ENCODE data around the gene GSTT2B.

The GSTT2B gene

DNA sequence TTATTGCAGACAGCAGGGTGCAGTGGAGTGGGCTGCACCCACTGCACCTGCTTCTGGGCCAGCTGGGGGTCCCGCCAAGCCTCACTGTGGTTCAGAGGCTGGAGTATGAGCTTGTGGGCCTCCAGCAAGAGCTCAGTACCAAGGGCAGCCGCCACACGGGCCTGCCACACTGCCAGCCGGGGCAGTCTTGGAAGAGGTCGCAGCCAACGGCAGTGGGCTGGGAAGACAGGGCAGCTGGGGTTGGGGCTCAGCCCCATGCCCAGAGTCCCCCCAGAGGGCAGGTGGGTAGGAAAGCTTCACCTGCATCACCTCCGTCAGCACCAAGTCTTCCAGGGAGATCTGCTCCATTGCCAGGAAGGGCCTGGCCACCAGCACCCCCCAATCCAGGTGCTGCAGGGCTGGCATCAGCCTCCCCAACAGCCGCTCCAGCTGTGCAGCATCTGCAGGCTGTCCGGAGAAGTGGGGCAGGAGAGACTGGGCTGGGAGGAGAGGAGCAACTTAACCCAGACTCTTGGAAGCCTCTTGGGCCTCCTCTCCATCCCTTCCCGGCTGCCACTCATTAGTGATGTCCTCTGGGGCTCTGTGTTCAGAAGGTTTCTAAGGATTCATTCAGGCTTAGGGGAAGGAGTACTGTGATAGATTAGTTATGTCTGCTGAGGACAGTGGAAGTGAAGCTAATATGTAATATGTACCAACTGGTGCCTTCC lies 45.4 kb upstream of the GSTT2B start:
- Histone ChIP-seq H3K79me1 (replicated peaks; ENCODE audit: low read length, poor library complexity, severe bottlenecking) (no peaks in the 10 kb centered on the region), H3K4ac (ENCODE audit: low read depth in 1 of 2, low read length in 2 of 2) (no peak overlapping the region), H3K9me3 (ENCODE audit: control insufficient read depth, low read length) (no peaks in the 10 kb centered on the region), H3K4me2 (ENCODE audit: low read length, poor library complexity, severe bottlenecking) (no peak overlapping the region), H3K9ac (ENCODE audit: low read length) (no peak overlapping the region), H3K4me1 (ENCODE audit: control insufficient read depth, insufficient read depth, low read depth, low read length) (no peaks in the 10 kb centered on the region), H4K91ac (ENCODE audit: low read length) (peak overlapping the region; percentile 35), H3K18ac (ENCODE audit: low read depth in 1 of 2, low read length in 2 of 2) (no peak overlapping the region), H4K8ac (ENCODE audit: low read length) (no peak overlapping the region), H2BK15ac (ENCODE audit: low read depth, poor library complexity, severe bottlenecking) (no peak overlapping the region), H2BK12ac (ENCODE audit: low read length in 2 of 2) (no peak overlapping the region), H3K4me3 (ENCODE audit: insufficient read depth in 1 of 2, low read depth in 1 of 2, low read length in 2 of 2) (no peak overlapping the region), H3K36me3 (ENCODE audit: control insufficient read depth in 1 of 2, insufficient read depth in 2 of 2, low read depth in 1 of 2, low read length in 2 of 2) (no peaks in the 10 kb centered on the region), H2AFZ (ENCODE audit: low read depth, low read length) (no peak overlapping the region), H2BK5ac (ENCODE audit: low read depth, low read length, poor library complexity, severe bottlenecking) (no peak overlapping the region), H3K27me3 (ENCODE audit: control insufficient read depth in 1 of 2, insufficient read depth in 1 of 2, low read length in 2 of 2) (peaks cover 7 to 8% of the 10 kb centered on the region in 2 experiments), H2AK5ac (ENCODE audit: low read length, severe bottlenecking) (no peak overlapping the region), H3K23ac (ENCODE audit: low read length in 2 of 2) (no peak overlapping the region), H2BK120ac (ENCODE audit: low read depth, low read length) (no peak overlapping the region), H3K14ac (ENCODE audit: low read length in 2 of 2) (peak overlapping the region in 1 of 2 experiments; percentile 19), H3K27ac (ENCODE audit: low read length, poor library complexity, severe bottlenecking) (no peak overlapping the region)
- no peak for DNase-seq
- 79% methylated on average over 10 of the region's 10 CpGs for WGBS

DNA sequence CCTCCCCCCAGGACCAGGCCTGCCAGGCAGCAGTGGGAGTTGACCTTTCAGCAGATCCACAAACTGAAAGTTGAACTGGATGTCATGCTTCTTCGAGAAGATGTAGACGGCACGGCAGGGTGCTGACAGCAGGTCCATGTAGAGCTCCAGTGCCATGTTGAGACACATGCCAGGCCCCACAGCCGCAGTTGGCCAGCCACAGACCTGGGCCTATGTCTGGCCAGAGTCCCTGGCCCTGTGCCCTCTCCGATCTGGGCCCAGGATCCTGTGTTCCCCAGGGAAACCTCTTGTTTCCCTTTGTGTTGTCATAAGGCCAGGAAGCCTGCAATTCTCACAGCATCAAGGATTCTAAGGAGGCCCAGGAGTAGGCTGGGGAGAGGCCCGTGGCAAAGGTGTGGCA lies 44.2 kb upstream of the GSTT2B start, which contains the start of gene GSTT4:
Gene GSTT4, minus strand, starts transcription at position 253 of the 400 bp plus-strand sequence. Its CDS starts 97 bp downstream, at position 156.
- WGBS, result 81% methylated on average over 6 of the region's 6 CpGs
- no peak within 1 kb of the TSS for H3K4me3 ChIP-seq (ENCODE audit: insufficient read depth in 1 of 2, low read depth in 1 of 2, low read length in 2 of 2)
- H3K4me1 ChIP-seq (ENCODE audit: control insufficient read depth, insufficient read depth, low read depth, low read length), result no peaks in the 10 kb centered on the region

DNA sequence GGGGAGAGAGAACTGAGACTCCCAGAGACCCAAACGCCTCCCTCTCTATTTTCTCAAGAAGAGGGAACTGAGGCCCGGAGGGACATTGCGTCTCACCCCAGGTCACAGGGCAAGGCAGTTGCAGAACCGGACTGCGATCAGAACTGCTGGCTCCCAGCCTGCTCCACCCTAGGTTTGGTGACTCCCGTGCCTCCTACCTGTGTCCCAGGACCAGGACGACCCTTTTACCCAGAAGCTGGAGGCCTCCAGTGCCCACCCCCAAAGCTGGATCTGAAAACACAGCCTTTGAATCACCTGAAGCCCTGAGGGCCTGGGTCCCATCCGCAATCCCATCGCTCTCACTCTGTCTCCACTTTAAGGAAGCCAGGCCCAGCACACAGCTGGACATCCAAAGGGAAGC lies 42.9 kb upstream of the GSTT2B start:
- Histone ChIP-seq H3K27me3 (ENCODE audit: control insufficient read depth in 1 of 2, insufficient read depth in 1 of 2, low read length in 2 of 2) (peaks cover 7 to 8% of the 10 kb centered on the region in 2 experiments), H3K27ac (ENCODE audit: low read length, poor library complexity, severe bottlenecking) (no peak overlapping the region), H2AFZ (ENCODE audit: low read depth, low read length) (no peak overlapping the region), H3K9ac (ENCODE audit: low read length) (no peak overlapping the region), H2BK15ac (ENCODE audit: low read depth, poor library complexity, severe bottlenecking) (no peak overlapping the region), H2BK120ac (ENCODE audit: low read depth, low read length) (no peak overlapping the region), H3K14ac (ENCODE audit: low read length in 2 of 2) (no peak overlapping the region), H3K9me3 (ENCODE audit: control insufficient read depth, low read length) (no peaks in the 10 kb centered on the region), H3K23ac (ENCODE audit: low read length in 2 of 2) (no peak overlapping the region), H4K91ac (ENCODE audit: low read length) (no peak overlapping the region), H3K36me3 (ENCODE audit: control insufficient read depth in 1 of 2, insufficient read depth in 2 of 2, low read depth in 1 of 2, low read length in 2 of 2) (no peaks in the 10 kb centered on the region), H4K8ac (ENCODE audit: low read length) (no peak overlapping the region), H3K4me3 (ENCODE audit: insufficient read depth in 1 of 2, low read depth in 1 of 2, low read length in 2 of 2) (no peak overlapping the region), H3K4me1 (ENCODE audit: control insufficient read depth, insufficient read depth, low read depth, low read length) (no peaks in the 10 kb centered on the region), H2AK5ac (ENCODE audit: low read length, severe bottlenecking) (no peak overlapping the region), H2BK12ac (ENCODE audit: low read length in 2 of 2) (no peak overlapping the region), H3K18ac (ENCODE audit: low read depth in 1 of 2, low read length in 2 of 2) (no peak overlapping the region), H3K79me1 (replicated peaks; ENCODE audit: low read length, poor library complexity, severe bottlenecking) (no peaks in the 10 kb centered on the region), H3K4ac (ENCODE audit: low read depth in 1 of 2, low read length in 2 of 2) (no peak overlapping the region), H3K4me2 (ENCODE audit: low read length, poor library complexity, severe bottlenecking) (no peak overlapping the region), H2BK5ac (ENCODE audit: low read depth, low read length, poor library complexity, severe bottlenecking) (no peak overlapping the region)
- DNase-seq, result no peak
- 85% methylated on average over 9 of the region's 9 CpGs for WGBS

More for the DNA sequence above, 44.2 kb upstream of the GSTT2B start, which contains the start of gene GSTT4:
- DNase-seq, result no peak
- Histone ChIP-seq H4K91ac (ENCODE audit: low read length) (no peak within 1 kb of the TSS), H3K27me3 (ENCODE audit: control insufficient read depth in 1 of 2, insufficient read depth in 1 of 2, low read length in 2 of 2) (peaks cover 7 to 8% of the 10 kb centered on the region in 2 experiments), H2BK12ac (ENCODE audit: low read length in 2 of 2) (no peak within 1 kb of the TSS), H2AFZ (ENCODE audit: low read depth, low read length) (no peak within 1 kb of the TSS), H2BK15ac (ENCODE audit: low read depth, poor library complexity, severe bottlenecking) (no peak within 1 kb of the TSS), H3K18ac (ENCODE audit: low read depth in 1 of 2, low read length in 2 of 2) (no peak within 1 kb of the TSS), H3K14ac (ENCODE audit: low read length in 2 of 2) (no peak within 1 kb of the TSS), H3K9ac (ENCODE audit: low read length) (no peak within 1 kb of the TSS), H2BK5ac (ENCODE audit: low read depth, low read length, poor library complexity, severe bottlenecking) (no peak within 1 kb of the TSS), H3K4me2 (ENCODE audit: low read length, poor library complexity, severe bottlenecking) (no peak within 1 kb of the TSS), H2AK5ac (ENCODE audit: low read length, severe bottlenecking) (no peak within 1 kb of the TSS), H3K4ac (ENCODE audit: low read depth in 1 of 2, low read length in 2 of 2) (no peak within 1 kb of the TSS), H3K9me3 (ENCODE audit: control insufficient read depth, low read length) (no peaks in the 10 kb centered on the region), H3K79me1 (replicated peaks; ENCODE audit: low read length, poor library complexity, severe bottlenecking) (no peaks in the 10 kb centered on the region), H2BK120ac (ENCODE audit: low read depth, low read length) (no peak within 1 kb of the TSS), H3K36me3 (ENCODE audit: control insufficient read depth in 1 of 2, insufficient read depth in 2 of 2, low read depth in 1 of 2, low read length in 2 of 2) (no peaks in the 10 kb centered on the region), H4K8ac (ENCODE audit: low read length) (no peak within 1 kb of the TSS), H3K27ac (ENCODE audit: low read length, poor library complexity, severe bottlenecking) (no peak within 1 kb of the TSS), H3K23ac (ENCODE audit: low read length in 2 of 2) (no peak within 1 kb of the TSS)

DNA sequence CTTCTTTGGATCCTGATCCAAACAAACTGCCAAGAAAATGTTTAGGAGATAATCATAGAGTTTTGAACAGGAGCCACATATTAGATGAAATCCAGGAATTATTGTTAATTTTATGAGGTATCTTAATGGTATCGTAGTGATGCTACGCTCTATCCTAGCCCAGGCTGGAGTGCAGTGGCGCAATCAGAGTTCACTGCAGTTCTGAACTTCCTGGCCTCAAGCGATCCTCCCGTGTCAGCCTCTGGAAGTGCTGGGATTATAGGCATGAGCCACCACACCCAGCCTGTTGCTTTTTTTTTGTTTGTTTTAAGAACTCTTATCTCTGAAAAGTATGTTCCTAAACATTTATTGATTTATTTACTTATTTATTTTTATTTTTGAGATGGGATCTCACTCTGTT lies 41.9 kb upstream of the GSTT2B start:
- no peak overlapping the region for H2BK12ac ChIP-seq (ENCODE audit: low read length in 2 of 2)
- H2BK5ac ChIP-seq (ENCODE audit: low read depth, low read length, poor library complexity, severe bottlenecking), result no peak overlapping the region
- H2AFZ ChIP-seq (ENCODE audit: low read depth, low read length), result no peak overlapping the region
- no peak overlapping the region for H4K91ac ChIP-seq (ENCODE audit: low read length)
- no peak overlapping the region for H3K18ac ChIP-seq (ENCODE audit: low read depth in 1 of 2, low read length in 2 of 2)
- H3K9me3 ChIP-seq (ENCODE audit: control insufficient read depth, low read length), result no peaks in the 10 kb centered on the region
- H3K4me2 ChIP-seq (ENCODE audit: low read length, poor library complexity, severe bottlenecking), result no peak overlapping the region
- H3K79me1 ChIP-seq (replicated peaks; ENCODE audit: low read length, poor library complexity, severe bottlenecking), result no peaks in the 10 kb centered on the region
- no peaks in the 10 kb centered on the region for H3K36me3 ChIP-seq (ENCODE audit: control insufficient read depth in 1 of 2, insufficient read depth in 2 of 2, low read depth in 1 of 2, low read length in 2 of 2)
- WGBS, result 87% methylated on average over 5 of the region's 5 CpGs
- H3K27ac ChIP-seq (ENCODE audit: low read length, poor library complexity, severe bottlenecking), result no peak overlapping the region
- no peak overlapping the region for H2AK5ac ChIP-seq (ENCODE audit: low read length, severe bottlenecking)
- peaks cover 7 to 8% of the 10 kb centered on the region in 2 experiments for H3K27me3 ChIP-seq (ENCODE audit: control insufficient read depth in 1 of 2, insufficient read depth in 1 of 2, low read length in 2 of 2)
- no peak overlapping the region for H3K9ac ChIP-seq (ENCODE audit: low read length)
- H2BK15ac ChIP-seq (ENCODE audit: low read depth, poor library complexity, severe bottlenecking), result no peak overlapping the region
- no peak overlapping the region for H3K4me3 ChIP-seq (ENCODE audit: insufficient read depth in 1 of 2, low read depth in 1 of 2, low read length in 2 of 2)
- no peak overlapping the region for H2BK120ac ChIP-seq (ENCODE audit: low read depth, low read length)
- no peak overlapping the region for H3K23ac ChIP-seq (ENCODE audit: low read length in 2 of 2)
- H3K4ac ChIP-seq (ENCODE audit: low read depth in 1 of 2, low read length in 2 of 2), result no peak overlapping the region
- DNase-seq, result no peak
- H3K14ac ChIP-seq (ENCODE audit: low read length in 2 of 2), result no peak overlapping the region
- no peaks in the 10 kb centered on the region for H3K4me1 ChIP-seq (ENCODE audit: control insufficient read depth, insufficient read depth, low read depth, low read length)
- no peak overlapping the region for H4K8ac ChIP-seq (ENCODE audit: low read length)

All from mesenchymal stem cell (in vitro differentiated cells and primary cell).